Spleen (tissue), 11 donors: ENCODE results near the gene MYO7A. TPM values are rescaled to one million over a fixed set of nuclear protein-coding genes. Genes with fewer than 3 reads are reported as not detected.

Experiments used
- DNase-seq: peaks from one replicate; pipeline ENCODE4 v3.0.0-alpha.2; 2020
- H3K27ac ChIP-seq, 8 donors: fragments of 200-600 bp; sonication (generic) in 7 of 8; 1 replicate in 4 of 8; 2 replicates in 4 of 8; pipeline versions ENCODE4 v1.5.0 to v1.8.0; 2016 to 2021; ENCODE audit warnings: inconsistent platforms in 4 of 8, mild to moderate bottlenecking in 4 of 8, moderate library complexity in 1 of 8
- H3K27me3 ChIP-seq, 7 donors: fragments of 200-600 bp; sonication (generic) in 6 of 7; replicated peaks in 1 of 7; 1 replicate in 4 of 7; 2 replicates in 3 of 7; pipeline versions ENCODE4 v1.5.0 to v1.8.0; 2016 to 2021; ENCODE audit warnings: inconsistent platforms in 3 of 7, mild to moderate bottlenecking in 1 of 7
- H3K36me3 ChIP-seq, 6 donors: fragments of 200-600 bp; sonication (generic) in 5 of 6; 1 replicate in 4 of 6; 2 replicates in 2 of 6; pipeline versions ENCODE4 v1.5.0 to v1.8.0; 2016 to 2021; ENCODE audit warnings: inconsistent platforms in 2 of 6
- H3K4me1 ChIP-seq, 6 donors: fragments of 200-600 bp; sonication (generic) in 5 of 6; 1 replicate in 3 of 6; 2 replicates in 3 of 6; pipeline versions ENCODE4 v1.5.0 to v1.8.0; 2016 to 2021; ENCODE audit warnings: inconsistent platforms in 3 of 6
- H3K4me3 ChIP-seq, 8 donors: fragments of 200-600 bp; sonication (generic) in 7 of 8; 1 replicate in 4 of 8; 2 replicates in 4 of 8; pipeline versions ENCODE4 v1.5.0 to v1.8.0; 2016 to 2021; ENCODE audit warnings: inconsistent platforms in 4 of 8, mild to moderate bottlenecking in 4 of 8, moderate library complexity in 2 of 8
- H3K9me3 ChIP-seq, 8 donors: fragments of 200-600 bp; sonication (generic) in 7 of 8; 1 replicate in 4 of 8; 2 replicates in 4 of 8; pipeline versions ENCODE4 v1.5.0 to v1.8.0; 2016 to 2021; ENCODE audit warnings: inconsistent platforms in 4 of 8
- POLR2A ChIP-seq, 3 donors: fragments of 450-650 bp; IDR thresholded peaks; one replicate each; pipeline ENCODE4 v1.5.1; 2017; ENCODE audit warnings: antibody characterized with exemption in 3 of 3, mild to moderate bottlenecking in 1 of 3
- POLR2AphosphoS5 ChIP-seq, 3 donors: sonication (generic); formaldehyde crosslinking; IDR thresholded peaks; one replicate each; pipeline ENCODE4 v1.5.1; 2017; ENCODE audit warnings: antibody characterized with exemption in 3 of 3
- WGBS, 5 donors: extraction: QIAGEN DNeasy Blood & Tissue Kit in 3 of 5; methylation state at CpG; one replicate each; pipeline versions ENCODE4 v1.1.5 to v1.1.7; 2013 to 2018; 5-methylcytosine and 5-hydroxymethylcytosine counted together
- intact Hi-C: fragments of 100-400 bp; cut with DNase I; formaldehyde crosslinking; loops from one replicate; pipeline ENCODE4 v1.15.0; 2023; ENCODE audit warnings: low total_unique reads
- polyA plus RNA-seq, 3 donors: library from polyadenylated mRNA; stranded (reverse); fragments of 200-250 nt; gene quantifications; one replicate each; pipeline ENCODE4 v1.2.1, GENCODE V29; 2013
- total RNA-seq, 7 donors: library from RNA; depleted of rRNA in 3 of 7; stranded (reverse); fragments of >200 nt in 3 of 7; fragmentation: NEBNext Ultra II Directional in 4 of 7; extraction: Animal tissue kit (Norgen Biotek cat#: 25700) in 4 of 7; gene quantifications; one replicate each; pipeline versions ENCODE4 v1.1.0 to v1.2.1, GENCODE V29; 2016 to 2021
- TF ChIP-seq, protein P1 (sequence below), 11 experiments: fragments of 200-600 bp in 7 of 11; fragments of 450-650 bp in 4 of 11; sonication (generic) in 4 of 11; IDR thresholded peaks in 8 of 11; conservative IDR thresholded peaks in 3 of 11; 1 replicate in 7 of 11; 2 replicates in 4 of 11; pipeline versions ENCODE4 v1.4.0 to v1.8.0; 2016 to 2021; ENCODE audit warnings: antibody characterized with exemption in 11 of 11, inconsistent platforms in 4 of 11, mild to moderate bottlenecking in 1 of 11
- donor health status: healthy with polysubstance abuse.
- donor health status: DM: no; HTN: no; CAD: no; lungs with moderate emphysema.
- donor health status: DM: no; HTN: no; CAD: no.
- donor health status: Bipolar disorder and iron deficiency.
- donor health status: healthy.
- donor health status: DM: no; HTN: no; CAD: no.
- donor health status: DM: yes; HTN: yes; CAD: no.

The MYO7A gene
- total and polyA plus RNA-seq, 10 donors: 3.5 to 147 (median 33.0) TPM

DNA sequence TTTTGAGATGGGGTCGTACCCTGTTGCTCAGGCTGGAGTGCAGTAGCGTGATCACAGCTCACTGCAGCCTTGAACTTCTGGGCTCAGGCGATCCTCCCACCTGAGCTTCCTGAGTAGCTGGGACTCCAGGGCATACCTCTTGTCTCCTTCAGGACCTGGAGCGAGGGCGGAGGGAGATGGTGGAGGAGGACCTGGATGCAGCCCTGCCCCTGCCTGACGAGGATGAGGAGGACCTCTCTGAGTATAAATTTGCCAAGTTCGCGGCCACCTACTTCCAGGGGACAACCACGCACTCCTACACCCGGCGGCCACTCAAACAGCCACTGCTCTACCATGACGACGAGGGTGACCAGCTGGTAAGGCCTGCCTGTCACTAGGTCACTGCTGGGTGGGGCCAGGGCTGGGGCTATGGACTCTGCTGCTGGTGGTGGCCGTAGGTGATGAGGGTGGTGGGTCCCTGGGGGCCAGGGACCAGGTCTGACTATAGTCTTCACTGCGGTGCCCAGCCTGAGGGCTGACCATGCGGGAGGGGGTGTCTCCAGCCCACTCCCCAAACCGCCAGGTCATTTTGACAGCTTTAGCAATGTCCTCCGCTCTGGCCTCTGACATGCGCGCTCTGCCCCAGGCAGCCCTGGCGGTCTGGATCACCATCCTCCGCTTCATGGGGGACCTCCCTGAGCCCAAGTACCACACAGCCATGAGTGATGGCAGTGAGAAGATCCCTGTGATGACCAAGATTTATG is 53.9 kb downstream of the MYO7A start:
- no peaks in the 10 kb centered on the region for H3K9me3 ChIP-seq
- H3K4me3 ChIP-seq: no peak overlapping the region
- peaks cover 0 to under 1% (median 0%) of the 10 kb centered on the region in 6 donors for H3K4me1 ChIP-seq
- WGBS, 5 donors: 80 to 90% (median 89%) methylated on average over 22 of the region's 22 CpGs
- no peaks in the 10 kb centered on the region for H3K27me3 ChIP-seq
- no peak for DNase-seq
- peaks cover 0 to 62% (median 0%) of the 10 kb centered on the region in 6 donors for H3K36me3 ChIP-seq
- intact Hi-C loops: loop anchor here (10.0 kb wide), 1 partner anchor 127 kb away; no protein-coding TSS in a partner anchor
- H3K27ac ChIP-seq: no peak overlapping the region
- TF ChIP-seq POLR2A (IDR thresholded peaks at IDR 0.05) (no peak), POLR2AphosphoS5 (IDR thresholded peaks at IDR 0.05) (no peak)
- TF ChIP-seq, protein P1, sequence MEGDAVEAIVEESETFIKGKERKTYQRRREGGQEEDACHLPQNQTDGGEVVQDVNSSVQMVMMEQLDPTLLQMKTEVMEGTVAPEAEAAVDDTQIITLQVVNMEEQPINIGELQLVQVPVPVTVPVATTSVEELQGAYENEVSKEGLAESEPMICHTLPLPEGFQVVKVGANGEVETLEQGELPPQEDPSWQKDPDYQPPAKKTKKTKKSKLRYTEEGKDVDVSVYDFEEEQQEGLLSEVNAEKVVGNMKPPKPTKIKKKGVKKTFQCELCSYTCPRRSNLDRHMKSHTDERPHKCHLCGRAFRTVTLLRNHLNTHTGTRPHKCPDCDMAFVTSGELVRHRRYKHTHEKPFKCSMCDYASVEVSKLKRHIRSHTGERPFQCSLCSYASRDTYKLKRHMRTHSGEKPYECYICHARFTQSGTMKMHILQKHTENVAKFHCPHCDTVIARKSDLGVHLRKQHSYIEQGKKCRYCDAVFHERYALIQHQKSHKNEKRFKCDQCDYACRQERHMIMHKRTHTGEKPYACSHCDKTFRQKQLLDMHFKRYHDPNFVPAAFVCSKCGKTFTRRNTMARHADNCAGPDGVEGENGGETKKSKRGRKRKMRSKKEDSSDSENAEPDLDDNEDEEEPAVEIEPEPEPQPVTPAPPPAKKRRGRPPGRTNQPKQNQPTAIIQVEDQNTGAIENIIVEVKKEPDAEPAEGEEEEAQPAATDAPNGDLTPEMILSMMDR (IDR thresholded peaks at IDR 0.05 in 8 of 11, conservative IDR thresholded peaks at IDR 0.05 in 3 of 11): no peak

DNA sequence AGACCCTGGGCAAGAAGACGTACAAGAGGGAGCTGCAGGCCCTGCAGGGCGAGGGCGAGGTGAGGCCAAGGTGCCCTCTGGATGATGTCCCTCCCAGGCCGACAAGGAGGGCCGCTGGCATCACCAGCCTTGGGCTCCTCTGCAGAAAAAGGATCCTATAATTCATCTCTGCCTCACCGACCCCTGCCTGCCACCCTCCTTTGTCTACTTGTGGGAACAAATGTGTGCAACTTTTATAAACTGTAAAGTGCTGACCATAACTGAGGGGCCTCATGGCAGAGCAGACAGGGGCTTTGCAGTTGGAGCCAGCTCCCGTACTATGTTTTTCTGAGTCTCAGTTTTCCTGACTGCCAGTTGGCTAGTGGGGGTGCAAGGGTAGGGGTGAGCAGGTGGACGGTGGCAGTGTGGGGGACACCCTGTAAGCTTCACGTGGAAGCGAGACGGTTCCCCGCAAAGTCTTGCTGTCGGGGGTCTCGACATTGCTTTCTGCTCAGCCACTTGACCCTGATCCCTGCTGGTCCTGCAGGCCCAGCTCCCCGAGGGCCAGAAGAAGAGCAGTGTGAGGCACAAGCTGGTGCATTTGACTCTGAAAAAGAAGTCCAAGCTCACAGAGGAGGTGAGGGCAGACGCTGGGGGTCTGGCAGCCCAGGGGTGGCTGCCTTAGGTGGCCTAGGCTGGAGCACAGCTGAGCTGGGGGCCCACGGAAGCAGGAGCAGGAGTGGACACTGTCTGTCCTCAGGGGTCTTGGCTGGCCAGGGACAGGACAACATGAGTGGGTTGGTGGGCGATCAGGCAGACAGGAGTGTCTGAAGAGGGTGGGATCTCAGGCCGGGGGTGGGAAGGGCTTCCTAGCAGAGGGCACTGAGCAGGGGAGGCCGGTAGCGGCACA is 54.7 kb downstream of the MYO7A start:
- intact Hi-C loops: loop anchor here (10.0 kb wide), 1 partner anchor 128 kb away; no protein-coding TSS in a partner anchor
- no peak overlapping the region for H3K27ac ChIP-seq
- H3K9me3 ChIP-seq: no peaks in the 10 kb centered on the region
- no peaks in the 10 kb centered on the region for H3K27me3 ChIP-seq
- peaks cover 0 to 62% (median 0%) of the 10 kb centered on the region in 6 donors for H3K36me3 ChIP-seq
- 86 to 94% (median 92%) methylated on average over 19 to 21 of the region's 21 CpGs for WGBS, 5 donors
- no peak for DNase-seq
- H3K4me1 ChIP-seq: no peaks in the 10 kb centered on the region
- H3K4me3 ChIP-seq: no peak overlapping the region
- TF ChIP-seq POLR2A (IDR thresholded peaks at IDR 0.05) (no peak), POLR2AphosphoS5 (IDR thresholded peaks at IDR 0.05) (no peak)
- TF ChIP-seq, protein P1 (IDR thresholded peaks at IDR 0.05 in 8 of 11, conservative IDR thresholded peaks at IDR 0.05 in 3 of 11): no peak

DNA sequence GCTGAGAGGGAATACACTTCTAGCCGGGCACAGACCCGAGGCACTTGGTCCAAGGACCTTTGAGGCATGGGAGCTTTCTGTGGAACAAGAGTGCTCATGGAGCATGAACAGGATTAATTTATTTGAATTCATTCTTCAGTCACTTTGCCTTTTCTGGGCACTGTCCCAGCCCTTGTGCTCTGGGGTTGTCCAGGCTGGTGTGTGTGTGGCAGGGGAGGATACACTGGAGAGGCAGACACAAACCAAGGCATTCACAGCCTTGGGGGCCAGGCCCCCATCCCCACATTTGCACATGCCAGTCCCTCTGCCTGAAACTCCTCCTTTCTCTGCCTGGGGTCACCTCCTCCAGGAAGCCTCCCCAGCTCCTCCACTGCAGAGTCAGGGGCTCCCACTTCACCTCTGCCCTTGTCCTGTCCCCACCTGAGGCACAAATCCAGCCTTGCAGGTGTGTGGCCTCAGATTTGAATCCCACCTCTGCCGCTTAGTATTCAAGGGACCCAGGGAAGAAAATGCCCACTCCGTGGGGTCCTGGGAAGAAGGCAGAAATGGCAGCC is 55.5 kb downstream of the MYO7A start:
- Histone ChIP-seq H3K4me3 (no peak overlapping the region), H3K27me3 (no peaks in the 10 kb centered on the region), H3K36me3 (peaks cover 0 to 57% (median 0%) of the 10 kb centered on the region in 6 donors), H3K9me3 (no peaks in the 10 kb centered on the region), H3K27ac (no peak overlapping the region), H3K4me1 (no peaks in the 10 kb centered on the region)
- WGBS, 5 donors: 84 to 98% (median 93%) methylated on average over 3 to 4 of the region's 4 CpGs
- intact Hi-C loops: loop anchor here (10.0 kb wide), 1 partner anchor 129 kb away; no protein-coding TSS in a partner anchor
- DNase-seq: no peak
- TF ChIP-seq POLR2AphosphoS5 (IDR thresholded peaks at IDR 0.05) (no peak), POLR2A (IDR thresholded peaks at IDR 0.05) (no peak)
- TF ChIP-seq, protein P1 (IDR thresholded peaks at IDR 0.05 in 8 of 11, conservative IDR thresholded peaks at IDR 0.05 in 3 of 11): no peak
